HG03045 (cell line): ENCODE data around the gene IRF2BP2.

Experiments used
- ATAC-seq: cut with Tn5 transposase; IDR thresholded peaks from one replicate; pipeline ENCODE4 v1.9.1; 2021; ENCODE audit warnings: mild to moderate bottlenecking, moderate library complexity; ENCODE audit not compliant: unreplicated experiment

Gene IRF2BP2

DNA sequence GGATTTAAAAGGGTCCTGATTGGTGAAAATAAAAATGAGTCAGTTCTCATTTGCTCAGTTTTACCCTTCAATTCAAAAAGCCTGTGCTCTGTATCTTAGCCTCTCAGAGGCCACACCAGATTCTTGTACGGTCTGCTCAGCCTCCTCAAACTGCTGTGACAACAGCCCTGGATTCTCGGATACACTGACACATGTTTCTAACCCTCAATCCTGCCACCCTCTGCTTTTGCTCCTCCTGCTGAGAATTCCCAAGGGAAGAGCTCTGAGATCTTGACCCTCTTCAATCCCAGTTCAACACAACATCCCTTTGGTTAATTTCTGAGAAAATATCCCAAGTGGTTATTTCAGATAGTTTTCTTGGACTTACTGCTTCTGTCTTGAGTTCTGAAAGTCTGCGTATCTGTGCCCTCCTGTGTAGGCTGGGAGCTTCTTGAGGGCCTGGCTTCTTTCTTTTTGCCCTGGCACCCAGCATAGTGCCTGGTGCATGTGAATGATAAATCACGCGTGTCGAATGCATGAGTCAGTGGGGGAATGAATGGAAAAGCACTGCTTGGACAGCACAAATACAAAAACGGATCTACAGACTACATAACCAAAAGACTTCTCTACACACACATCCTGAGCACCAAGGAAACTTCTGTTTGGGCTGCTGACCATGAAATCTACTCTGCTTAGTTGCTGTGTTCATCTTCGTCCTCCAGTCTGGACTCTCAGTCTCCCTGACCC lies 24.5 kb downstream of the IRF2BP2 start:
- no peak for ATAC-seq

DNA sequence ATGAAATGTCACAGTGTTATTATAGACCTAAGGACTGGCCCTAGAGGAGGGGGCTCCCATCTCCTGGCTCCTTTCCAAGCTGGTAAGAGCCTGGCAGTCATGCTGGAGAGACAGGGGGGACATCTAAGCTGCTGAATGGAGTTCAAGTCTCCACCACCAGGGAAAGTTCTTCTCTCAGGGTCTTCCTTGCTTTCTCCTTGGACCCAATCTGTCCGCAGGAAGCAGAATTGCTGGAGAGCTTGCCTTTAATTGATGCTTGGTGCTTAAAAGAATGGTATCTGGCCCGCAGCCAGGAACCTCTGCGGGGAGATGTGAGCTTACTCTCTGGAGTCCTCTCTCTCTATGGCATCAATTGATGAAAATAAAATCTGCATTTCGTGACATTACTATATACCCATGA lies 25.1 kb downstream of the IRF2BP2 start:
- no peak for ATAC-seq

DNA sequence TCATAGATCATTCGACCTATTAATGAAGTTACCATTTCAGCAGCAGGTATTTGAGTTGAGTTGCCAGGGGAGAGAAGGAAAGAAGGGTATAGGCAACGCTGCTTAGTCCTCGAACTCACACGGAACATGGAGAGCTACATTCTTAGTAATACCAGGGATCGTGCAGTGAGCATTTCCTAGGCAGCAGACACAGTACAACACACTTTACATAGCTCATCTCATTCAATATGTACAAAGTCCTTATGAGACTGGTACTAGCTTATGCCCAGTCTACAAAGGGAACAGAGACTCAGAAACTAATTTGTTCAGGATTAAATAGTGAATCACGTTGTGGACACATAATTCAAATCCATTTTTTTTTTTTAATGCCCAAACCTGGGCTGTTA lies 25.6 kb downstream of the IRF2BP2 start:
- ATAC-seq, result no peak

DNA sequence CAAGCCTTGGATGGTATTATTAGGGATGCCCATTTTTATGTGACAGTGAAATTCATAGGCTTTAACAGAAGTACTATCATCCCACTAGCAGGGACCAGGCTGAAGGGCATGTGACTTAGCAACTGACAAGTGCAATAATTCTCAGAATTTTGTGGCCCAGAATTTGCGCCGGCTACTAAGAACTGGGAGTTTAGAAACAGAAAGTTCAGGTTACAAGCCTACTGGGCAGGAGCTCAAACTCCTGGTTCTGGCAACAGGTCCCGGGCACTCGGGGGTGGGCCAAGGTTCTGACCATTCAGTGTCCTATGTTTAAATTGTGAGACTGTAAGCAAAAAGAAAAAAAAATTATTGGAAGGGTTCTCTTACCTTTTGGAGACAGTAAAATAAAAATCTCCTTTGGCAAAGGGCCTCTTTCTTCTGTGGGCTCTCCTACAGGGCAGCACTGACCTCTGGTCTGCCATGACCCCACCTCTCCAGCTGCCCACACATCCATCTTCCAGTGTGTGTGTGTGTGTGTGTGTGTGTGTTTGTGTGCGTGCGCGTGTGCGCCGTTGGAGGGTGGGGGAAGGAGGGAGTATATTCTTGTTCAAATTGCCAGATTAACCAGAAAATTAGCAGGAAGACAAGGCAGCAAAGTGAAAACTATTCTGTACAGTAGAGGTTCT lies 26.1 kb downstream of the IRF2BP2 start:
- no peak for ATAC-seq

DNA sequence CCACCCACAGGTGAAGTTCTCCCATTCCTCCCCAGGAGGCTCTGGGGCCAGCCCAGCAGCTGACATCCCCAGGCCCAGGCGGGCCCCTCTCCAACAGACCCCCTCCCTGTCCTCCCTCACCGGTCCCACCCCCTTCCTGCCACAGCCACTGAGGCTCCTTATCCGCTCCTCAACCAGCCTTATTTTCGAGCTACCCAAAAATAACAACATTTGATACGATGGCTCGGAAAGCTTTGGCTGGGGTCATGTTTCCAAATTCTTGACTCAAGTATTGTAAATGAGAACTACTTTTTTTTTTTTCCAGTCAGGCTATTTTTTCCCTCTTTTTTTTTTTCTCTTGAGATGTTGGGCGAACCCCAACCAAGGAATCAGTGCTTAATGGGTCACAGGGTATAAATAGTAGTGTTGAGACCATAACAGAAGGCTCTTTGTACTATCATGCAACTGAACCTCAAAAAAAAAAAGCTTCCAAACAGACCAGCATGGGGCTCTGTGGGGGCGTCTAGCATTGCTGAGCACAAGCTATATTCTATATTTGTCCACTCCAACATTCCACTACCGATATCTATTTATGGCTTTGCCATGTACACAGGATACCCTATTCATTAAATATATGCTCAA lies 27.2 kb downstream of the IRF2BP2 start:
- no peak for ATAC-seq

DNA sequence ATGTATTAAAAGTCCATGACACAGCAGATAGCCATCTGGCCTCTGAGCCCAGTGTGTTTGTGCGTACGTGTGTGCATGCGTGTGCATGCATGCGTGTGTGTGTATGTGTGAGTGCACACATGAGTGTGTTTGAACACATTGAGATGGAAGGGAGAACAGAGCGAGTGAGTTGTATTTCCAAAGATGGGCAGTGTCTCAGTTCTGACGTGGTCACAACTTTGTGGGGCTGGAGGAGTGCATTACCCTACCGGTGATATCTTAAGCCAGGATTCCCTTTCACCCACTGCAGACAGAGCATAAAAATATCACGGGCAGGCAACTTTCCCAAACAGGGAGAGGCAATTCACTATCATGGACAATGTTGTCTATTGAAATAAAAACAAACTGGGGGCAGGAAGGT lies 27.8 kb downstream of the IRF2BP2 start:
- ATAC-seq, result no peak

DNA sequence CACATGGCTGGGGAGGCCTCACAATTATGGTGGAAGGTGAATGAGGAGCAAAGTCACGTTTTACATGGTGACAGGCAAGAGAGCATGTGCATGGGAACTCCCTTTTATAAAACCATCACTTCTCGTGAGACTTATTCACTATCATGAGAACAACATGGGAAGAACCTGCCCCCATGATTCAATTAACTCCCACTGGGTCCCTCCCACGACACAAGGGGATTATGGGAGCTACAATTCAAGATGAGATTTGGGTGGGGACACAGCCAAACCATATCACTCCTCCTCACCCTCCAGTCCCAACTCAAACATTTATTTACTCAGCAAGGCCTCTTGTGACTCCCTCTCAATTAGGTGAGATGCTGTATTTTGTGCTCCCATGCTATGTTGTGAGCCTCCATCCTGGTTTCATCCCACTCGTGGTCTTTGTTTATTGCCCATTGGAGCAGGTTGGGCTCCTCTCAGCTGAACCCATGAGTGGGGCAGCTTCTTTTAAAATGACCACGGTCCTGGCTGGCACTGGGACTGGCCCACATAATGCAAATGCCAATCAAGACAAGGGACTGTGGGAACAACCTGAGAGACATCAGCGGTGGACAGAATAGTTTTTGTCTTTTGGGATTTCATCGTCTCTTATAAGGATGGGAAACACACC lies 28.8 kb downstream of the IRF2BP2 start:
- no peak for ATAC-seq

DNA sequence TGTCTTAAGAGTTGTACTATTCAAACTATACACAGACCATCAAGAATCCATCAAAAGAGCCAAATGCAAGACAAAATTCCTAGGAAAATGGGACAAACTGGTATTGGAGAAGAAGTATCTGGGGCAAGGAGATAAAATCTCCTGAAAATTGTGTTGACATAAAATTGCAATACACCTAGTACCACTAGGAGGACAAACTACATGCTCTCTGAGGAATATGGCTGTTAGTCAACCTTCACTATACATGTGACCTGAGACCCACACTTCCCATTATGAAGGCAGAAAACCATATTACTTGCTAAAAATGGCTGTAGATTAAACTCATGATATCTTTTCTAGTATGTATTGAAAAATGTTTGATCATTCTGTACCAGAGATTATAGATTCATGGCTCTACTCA lies 30.0 kb downstream of the IRF2BP2 start:
- ATAC-seq, result no peak

DNA sequence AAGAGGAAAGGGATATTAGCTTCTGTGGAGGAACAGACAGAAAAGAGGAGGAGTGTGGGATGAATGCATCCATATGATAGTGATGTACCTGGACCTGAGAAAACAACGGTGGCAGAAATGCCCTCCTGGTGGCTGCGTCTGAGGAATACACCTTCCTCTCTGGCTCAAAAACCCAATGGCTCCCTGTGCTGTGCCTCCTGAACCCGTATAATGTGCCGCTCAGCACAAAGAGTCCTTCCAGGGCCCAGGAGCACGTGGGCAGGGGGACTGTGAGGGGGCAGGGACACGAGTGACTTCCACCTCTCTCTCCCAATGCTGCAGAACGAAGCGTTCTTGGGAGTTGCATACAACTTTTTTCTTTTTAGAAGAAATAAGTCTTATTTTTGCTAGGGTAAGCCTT lies 31.2 kb downstream of the IRF2BP2 start:
- ATAC-seq, result no peak

DNA sequence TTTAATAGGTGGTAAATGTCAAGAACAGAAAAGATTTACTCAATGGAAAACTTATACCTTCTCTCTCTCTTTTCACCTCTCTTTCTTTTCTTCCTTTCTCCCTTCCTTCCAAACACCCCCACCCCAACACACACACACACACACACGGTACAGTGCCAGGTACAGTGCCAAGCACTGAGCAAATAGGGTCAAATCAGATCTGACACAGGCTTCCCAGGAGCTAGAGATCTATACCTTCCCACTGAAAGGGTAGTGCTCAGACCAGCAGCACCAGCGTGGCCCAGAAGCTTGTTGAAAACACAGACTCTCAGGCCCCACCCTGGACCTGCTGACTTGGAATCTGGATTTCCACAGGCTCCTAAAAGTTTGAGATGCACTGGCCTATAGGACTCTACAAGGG lies 31.9 kb downstream of the IRF2BP2 start:
- ATAC-seq, result no peak

DNA sequence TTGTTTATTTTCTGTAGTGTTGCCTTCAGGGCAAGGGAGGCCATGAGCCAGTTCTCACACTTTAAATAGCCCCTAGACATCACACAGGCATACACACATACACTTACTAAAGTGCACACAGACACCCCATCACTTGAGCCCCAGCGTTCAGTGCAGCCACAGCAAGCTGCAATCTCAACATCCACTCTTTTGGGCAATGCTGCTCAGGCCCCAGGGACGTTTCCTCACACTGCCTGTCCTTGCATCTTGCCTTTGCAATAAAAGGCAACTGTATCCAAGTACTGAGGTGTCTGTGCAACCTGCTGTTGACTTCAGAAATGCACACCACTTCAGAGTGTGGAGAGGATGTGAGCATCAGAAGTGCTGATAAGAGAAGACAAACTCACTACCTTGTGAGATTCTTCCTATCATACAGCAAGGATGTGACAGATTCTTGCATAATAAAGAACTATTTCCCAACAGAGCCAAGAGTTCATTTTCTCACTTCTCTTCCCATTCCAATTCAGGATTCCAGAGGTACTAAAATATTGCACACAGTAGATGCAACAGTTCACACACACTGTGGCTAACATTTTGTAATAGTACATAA lies 36.2 kb downstream of the IRF2BP2 start:
- ATAC-seq, result no peak

DNA sequence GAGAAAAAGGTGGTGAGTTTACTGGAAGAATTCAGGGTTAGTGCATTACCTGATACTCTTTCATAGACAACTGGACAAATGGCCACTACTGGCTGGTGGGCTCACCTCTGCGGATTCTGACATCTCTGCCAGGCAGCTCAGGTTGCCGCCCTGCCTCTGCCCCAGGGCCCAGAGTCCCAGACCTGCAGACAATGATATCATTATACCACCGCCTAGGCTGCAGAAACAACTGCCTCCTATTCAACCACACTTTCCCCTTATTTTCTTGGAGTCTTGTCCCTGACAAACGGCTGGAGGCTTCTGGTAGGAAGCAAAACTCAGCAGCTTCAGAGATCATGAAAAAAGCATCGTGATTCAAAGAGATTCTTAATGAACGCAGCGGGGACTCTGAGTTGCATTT lies 37.0 kb downstream of the IRF2BP2 start:
- no peak for ATAC-seq

DNA sequence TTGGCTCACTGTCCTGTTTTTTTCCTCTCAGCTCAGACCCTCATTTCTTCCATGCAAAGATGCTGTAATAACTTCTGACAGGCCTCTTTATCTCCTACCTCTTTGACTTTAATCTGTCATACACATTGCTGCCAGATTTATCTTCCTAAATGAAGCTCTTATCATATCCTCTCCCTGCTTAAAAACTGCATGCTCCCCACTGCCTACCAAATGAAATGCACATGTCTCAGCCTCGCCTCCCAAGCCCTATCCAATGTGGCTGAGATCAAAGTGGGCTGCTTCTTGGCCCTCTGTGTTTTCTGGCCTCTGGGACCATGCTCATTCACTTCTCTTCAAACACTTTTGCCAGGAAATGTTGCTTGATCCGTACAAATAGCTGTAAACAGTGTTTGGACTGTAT lies 38.3 kb downstream of the IRF2BP2 start:
- ATAC-seq, result no peak

DNA sequence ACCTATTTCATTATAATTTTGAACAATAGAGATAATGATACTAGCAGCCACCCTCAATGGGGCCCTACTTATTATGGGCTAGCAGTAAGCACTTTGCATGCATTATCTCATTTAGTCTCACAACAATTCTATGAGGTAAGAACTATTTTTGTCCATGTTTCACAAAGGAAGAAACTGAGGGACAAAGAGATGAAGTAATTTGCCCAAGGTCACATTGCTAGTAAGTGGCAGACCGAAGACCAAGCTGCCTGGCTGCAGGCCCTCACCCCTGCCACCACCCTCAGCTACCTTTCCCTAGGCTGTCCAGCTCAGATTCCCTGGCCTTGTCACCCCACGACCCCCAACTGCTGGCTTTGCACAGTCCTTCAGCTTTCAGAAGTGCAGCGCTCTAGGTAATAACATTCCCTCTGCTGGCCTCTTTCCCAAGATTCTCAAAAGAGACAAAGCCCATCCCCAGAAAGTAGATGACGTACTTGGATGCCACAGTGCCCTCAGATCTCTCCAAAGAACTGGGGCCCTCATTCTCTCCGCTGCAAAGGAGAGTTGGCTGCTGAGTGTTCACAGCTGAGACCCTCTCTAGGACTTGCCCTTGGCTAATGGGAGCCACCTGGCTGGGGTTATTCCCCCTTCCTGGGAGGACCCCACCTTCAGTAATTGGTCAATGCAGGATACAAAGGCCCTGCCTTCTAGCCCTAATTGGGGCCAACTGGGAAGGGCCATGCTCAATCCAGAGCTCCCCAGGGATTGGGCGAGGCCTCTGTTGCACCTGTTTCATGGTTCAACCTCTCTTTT lies 39.5 kb downstream of the IRF2BP2 start:
- no peak for ATAC-seq

DNA sequence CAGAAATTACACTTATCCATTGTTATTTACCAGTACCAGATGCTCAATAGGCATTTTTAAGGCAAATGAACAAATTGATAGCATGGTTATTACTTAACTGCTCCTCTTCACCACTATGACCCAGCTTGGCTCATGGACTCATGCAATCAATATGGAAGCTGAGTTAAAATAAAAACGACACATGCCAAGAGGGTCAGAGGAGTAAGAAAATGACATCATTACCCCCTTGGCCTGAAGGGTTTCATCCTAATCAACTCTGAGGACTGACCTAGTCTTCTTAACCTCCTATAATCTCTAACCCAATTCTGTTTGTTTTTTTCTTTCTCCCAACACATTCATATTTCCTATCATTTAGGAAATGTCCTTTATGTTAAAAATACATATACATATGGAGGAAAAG lies 41.6 kb downstream of the IRF2BP2 start:
- no peak for ATAC-seq

DNA sequence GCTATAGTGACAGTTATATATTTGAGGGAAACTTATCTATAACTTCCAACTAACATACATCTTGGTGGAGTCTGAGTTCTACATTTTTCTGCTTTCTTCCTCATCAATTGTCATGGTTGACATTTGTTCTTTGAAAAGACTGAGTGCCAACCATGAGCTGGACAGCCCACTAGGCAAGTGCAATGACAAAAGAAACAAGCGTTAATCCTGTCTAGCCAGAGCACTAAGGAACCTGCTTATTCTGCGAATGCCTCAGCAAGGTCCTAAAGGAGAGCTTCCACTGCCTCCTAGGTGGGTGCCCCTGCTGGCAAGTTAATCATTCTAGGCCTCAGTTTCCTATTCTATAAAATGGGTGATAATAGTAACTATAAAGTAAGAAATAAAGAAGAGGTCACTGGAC lies 44.8 kb downstream of the IRF2BP2 start:
- ATAC-seq, result no peak

DNA sequence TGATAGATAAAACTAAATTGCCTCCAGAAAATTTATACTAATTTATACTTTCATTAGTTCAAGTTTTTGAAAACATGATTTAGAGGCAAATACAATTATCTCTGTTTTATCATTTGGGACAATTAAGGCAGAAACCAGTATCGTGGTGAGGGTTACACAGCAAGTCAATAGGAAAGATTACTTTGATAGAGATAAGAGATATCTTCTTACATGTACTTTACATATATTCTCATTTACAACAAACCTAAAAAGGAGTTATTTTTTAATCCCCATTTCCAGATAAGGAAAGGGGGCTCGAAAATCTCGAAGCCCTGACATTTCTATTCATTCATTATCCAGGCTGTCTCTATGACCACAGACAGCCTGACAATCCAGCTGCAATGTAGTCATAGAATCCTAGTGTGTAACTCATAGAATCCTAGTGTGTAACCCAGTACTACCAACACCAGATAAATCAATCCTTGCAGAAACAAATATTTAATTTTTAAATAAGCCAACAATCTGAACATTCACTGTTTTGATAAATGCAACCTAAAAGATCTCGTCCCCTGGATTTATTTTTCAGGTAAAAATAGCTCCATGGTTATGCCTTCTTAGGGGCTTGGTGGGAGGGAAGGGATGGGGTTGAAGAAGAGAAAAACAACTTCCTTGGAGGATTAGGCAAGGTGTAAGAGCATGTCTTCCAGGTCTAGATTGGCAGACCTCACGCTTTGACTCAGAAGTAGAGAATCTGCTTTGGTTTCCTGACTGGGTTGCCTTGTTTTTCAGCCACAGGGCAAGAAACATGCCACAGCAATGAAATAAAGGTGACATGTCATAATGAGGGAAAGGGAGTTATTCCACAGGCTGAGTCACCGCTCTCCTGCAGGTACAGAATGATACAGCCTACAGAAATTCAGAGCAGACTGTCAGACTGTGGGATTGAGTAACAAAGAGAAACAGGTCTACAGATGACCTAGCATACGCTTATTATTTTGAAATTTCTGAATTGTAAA lies 45.6 kb downstream of the IRF2BP2 start:
- no peak for ATAC-seq

DNA sequence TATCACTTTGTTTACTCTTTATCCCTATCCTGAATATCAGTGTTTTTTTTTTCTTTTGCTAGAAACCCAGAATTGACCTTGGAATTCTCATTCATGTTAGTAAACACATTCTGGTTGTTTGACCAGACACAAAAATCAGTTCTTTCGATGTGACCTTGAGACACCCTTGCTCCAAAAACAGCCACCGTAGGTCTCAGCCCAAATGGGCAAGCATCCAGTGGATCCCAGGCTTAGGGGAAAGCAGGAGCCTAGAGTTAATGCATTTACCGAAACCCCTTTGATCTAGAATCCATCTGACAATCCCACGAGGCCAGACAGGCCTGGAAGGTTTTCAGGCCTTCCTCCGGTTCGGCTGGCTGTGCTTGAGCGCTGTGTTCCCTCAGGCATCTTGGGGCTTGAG lies 47.6 kb downstream of the IRF2BP2 start:
- no peak for ATAC-seq

DNA sequence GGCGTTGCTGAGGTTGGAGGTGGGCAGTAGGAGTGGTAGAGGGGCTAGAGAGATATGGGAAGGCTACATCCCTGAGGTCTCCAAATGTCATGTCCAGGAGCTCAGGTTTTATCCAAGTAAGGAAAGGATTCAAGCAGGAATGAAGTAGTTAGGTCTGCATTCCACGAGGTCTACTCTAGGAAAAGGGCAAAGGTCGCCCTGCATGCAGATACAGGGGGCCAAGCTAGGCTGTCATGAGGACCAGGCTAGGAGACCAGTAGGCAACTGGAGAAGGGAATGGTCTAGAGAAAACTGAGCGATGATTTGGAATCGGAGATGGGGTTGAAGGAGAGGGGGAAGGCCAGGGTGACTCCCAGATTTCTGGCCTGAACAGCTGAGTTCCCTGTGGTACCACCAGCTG lies 48.7 kb downstream of the IRF2BP2 start:
- ATAC-seq, result no peak
